SK-N-SH (cell line): ENCODE results near the gene TDG.

Source experiments
- CHD2 ChIP-seq: fragments of 150-350 bp; IDR thresholded peaks from 2 replicates; pipeline ENCODE4 v1.6.1; 2018; ENCODE audit warnings: low read length; ENCODE audit not compliant: partially characterized antibody
- CTCF ChIP-seq: fragments of 200-600 bp; sonication (generic); IDR thresholded peaks from 2 replicates; pipeline ENCODE4 v1.6.1; 2017; ENCODE audit warnings: antibody characterized with exemption, mild to moderate bottlenecking, moderate library complexity
- EP300 ChIP-seq, 2 experiments: IDR thresholded peaks; 2 replicates each; pipeline versions ENCODE4 v1.4.0 to v1.6.1; 2012; ENCODE audit warnings: borderline replicate concordance in 1 of 2, low read depth in 1 of 2, low read length in 1 of 2
- GABPA ChIP-seq: IDR thresholded peaks from 2 replicates; pipeline ENCODE4 v1.4.0; 2012; ENCODE audit warnings: low read depth, mild to moderate bottlenecking
- NRF1 ChIP-seq: IDR thresholded peaks from 2 replicates; pipeline ENCODE4 v1.6.1; 2012; ENCODE audit warnings: low read depth, mild to moderate bottlenecking, low read length
- RFX5 ChIP-seq: IDR thresholded peaks from 2 replicates; pipeline ENCODE4 v1.6.1; 2012; ENCODE audit warnings: mild to moderate bottlenecking, improper control_type of control experiment, low read length
- RXRA ChIP-seq: IDR thresholded peaks from 2 replicates; pipeline ENCODE4 v1.4.0; 2012; ENCODE audit warnings: low read depth, mild to moderate bottlenecking, borderline replicate concordance
- USF2 ChIP-seq: fragments of 150-350 bp; IDR thresholded peaks from 2 replicates; pipeline ENCODE4 v1.6.1; 2017; ENCODE audit warnings: antibody characterized with exemption, low read length, low read depth, borderline replicate concordance

GRCh38 chr12:103930034-103930786, 35.5 kb upstream of the TDG start, which contains the start of gene HSP90B1:
- TF ChIP-seq CTCF (no peak), RXRA (no peak), GABPA (peak; percentile 88), EP300 (IDR thresholded peaks at IDR 0.05; ENCODE audit: borderline replicate concordance in 1 of 2, low read depth in 1 of 2, low read length in 1 of 2) (peak in 1 of 2 experiments; percentile 8; a peak in 1 of 4 replicates), USF2 (no peak), RFX5 (peak; percentile 89), CHD2 (peak; percentile 55), NRF1 (no peak)
